PC-3 (cell line): ENCODE data around the gene AGBL5. TPM values are rescaled to one million over a fixed set of nuclear protein-coding genes. Genes with fewer than 3 reads are reported as not detected.

Experiments
- ATAC-seq: fragments of 200-7000 bp; cut with Tn5 transposase; 2 replicates; pipeline ENCODE4 v1.9.1; 2020; ENCODE audit warnings: mild to moderate bottlenecking, moderate library complexity
- BruUV-seq: library from RNA; stranded (reverse); fragments of 400-500 nt; replicated peaks from 2 replicates; lab custom pipeline; 2021; lab: Mats Ljungman, UMichigan
- CTCF ChIA-PET: fragments of 300-600 bp; sonication (Branson Sonifier 250); formaldehyde crosslinking; loops from one replicate; lab custom pipeline; 2022; ENCODE audit warnings: antibody characterized with exemption; lab: Charles Lee
- POLR2A ChIA-PET: fragments of 300-600 bp; sonication (Branson Sonifier 250); formaldehyde crosslinking; loops from one replicate; lab custom pipeline; 2022; ENCODE audit warnings: antibody characterized with exemption; ENCODE audit not compliant: unreplicated experiment; lab: Charles Lee
- DNase-seq: peaks from one replicate; pipeline ENCODE4 v3.0.0-alpha.2; 2015
- H2AFZ ChIP-seq: fragments of 300-600 bp; sonication (generic); 2 replicates; pipeline ENCODE4 v1.6.0; 2016; ENCODE audit warnings: antibody characterized with exemption, low read length
- H3F3A ChIP-seq: fragments of 300-600 bp; sonication (generic); one replicate; pipeline ENCODE4 v1.6.0; 2017; ENCODE audit warnings: antibody characterized with exemption, low read length, control low read depth, mild to moderate bottlenecking; ENCODE audit not compliant: unreplicated experiment
- H3K27ac ChIP-seq: fragments of 300-600 bp; sonication (generic); 2 replicates; pipeline ENCODE4 v1.5.1; 2016; ENCODE audit warnings: mild to moderate bottlenecking, low read length
- H3K27me3 ChIP-seq: fragments of 300-600 bp; sonication (generic); 2 replicates; pipeline ENCODE4 v1.6.1; 2016; ENCODE audit warnings: low read length, mixed read lengths
- H3K36me3 ChIP-seq: fragments of 300-600 bp; sonication (generic); 2 replicates; pipeline ENCODE4 v1.6.1; 2016; ENCODE audit warnings: low read depth, mixed run types, low read length, mixed read lengths
- H3K4me1 ChIP-seq: fragments of 300-600 bp; sonication (generic); 2 replicates; pipeline ENCODE4 v1.5.1; 2016; ENCODE audit warnings: low read length; ENCODE audit not compliant: insufficient read depth
- H3K4me2 ChIP-seq: fragments of 300-600 bp; sonication (generic); 2 replicates; pipeline ENCODE4 v1.6.0; 2016; ENCODE audit warnings: low read length
- H3K4me3 ChIP-seq: fragments of 300-600 bp; sonication (generic); 2 replicates; pipeline ENCODE4 v1.5.1; 2016; ENCODE audit warnings: mild to moderate bottlenecking, low read length, mixed read lengths
- H3K79me2 ChIP-seq: fragments of 300-600 bp; sonication (generic); 2 replicates; pipeline ENCODE4 v1.6.1; 2017; ENCODE audit warnings: low read length, mixed read lengths
- H3K9ac ChIP-seq: fragments of 300-600 bp; sonication (generic); 2 replicates; pipeline ENCODE4 v1.6.0; 2016; ENCODE audit warnings: mild to moderate bottlenecking, low read length
- H3K9me2 ChIP-seq: fragments of 300-600 bp; sonication (generic); replicated peaks from 2 replicates; pipeline ENCODE4 v1.6.1; 2016; ENCODE audit warnings: mixed run types, low read length, mixed read lengths
- H3K9me3 ChIP-seq: fragments of 300-600 bp; sonication (generic); 2 replicates; pipeline ENCODE4 v1.6.1; 2016; ENCODE audit warnings: low read length, mixed read lengths
- H4K20me1 ChIP-seq: fragments of 300-600 bp; sonication (generic); 2 replicates; pipeline ENCODE4 v1.6.1; 2016; ENCODE audit warnings: low read length, mixed read lengths
- EZH2 ChIP-seq: fragments of 300-600 bp; sonication (generic); IDR thresholded peaks from one replicate; pipeline ENCODE4 v1.6.1; 2017; ENCODE audit warnings: antibody characterized with exemption, mild to moderate bottlenecking, low read length; ENCODE audit not compliant: unreplicated experiment
- EZH2phosphoT487 ChIP-seq: fragments of 300-600 bp; sonication (generic); IDR thresholded peaks from 2 replicates; pipeline ENCODE4 v1.6.1; 2018; ENCODE audit warnings: mild to moderate bottlenecking, antibody characterized with exemption, low read length, borderline replicate concordance
- intact Hi-C: fragments of 100-400 bp; cut with micrococcal nuclease; formaldehyde crosslinking; loops from 2 replicates; pipeline ENCODE4 v1.9.0; 2023
- total RNA-seq: library from RNA; depleted of rRNA; stranded (reverse); fragments of >200 nt; gene quantifications from 2 replicates; pipeline ENCODE4 v1.2.3, GENCODE V29; 2014
- TF ChIP-seq, protein P1 (sequence below): fragments of 300-600 bp; sonication (generic); conservative IDR thresholded peaks from 2 replicates; pipeline ENCODE4 v1.5.1; 2017; ENCODE audit warnings: antibody characterized with exemption, low read depth, mild to moderate bottlenecking, low read length

AGBL5 gene
- total RNA-seq, 1 experiment from 2014 or later: 14.1 TPM

DNA sequence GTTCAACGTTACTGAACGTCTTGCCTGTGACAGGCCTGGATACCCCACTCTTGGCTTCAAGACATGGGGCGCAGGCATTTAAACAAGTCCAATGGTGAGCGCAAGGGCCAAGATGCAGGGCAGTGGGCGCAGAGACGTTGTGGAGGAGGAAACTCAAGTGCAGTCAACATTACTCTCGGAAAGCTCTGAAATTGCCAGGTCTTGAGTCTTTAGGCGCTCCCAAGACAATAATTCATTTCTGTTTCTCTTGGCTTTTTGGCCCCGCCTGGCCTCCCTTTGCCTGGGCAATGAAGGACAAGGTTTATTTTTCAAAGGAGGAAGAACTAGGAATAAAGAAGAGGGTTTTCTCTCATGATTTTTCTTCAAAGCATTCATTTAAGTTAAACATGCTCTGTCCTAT, 32.0 kb upstream of the AGBL5 start:
- no peak for TF ChIP-seq EZH2phosphoT487
- TF ChIP-seq EZH2: no peak
- TF ChIP-seq, protein P1, sequence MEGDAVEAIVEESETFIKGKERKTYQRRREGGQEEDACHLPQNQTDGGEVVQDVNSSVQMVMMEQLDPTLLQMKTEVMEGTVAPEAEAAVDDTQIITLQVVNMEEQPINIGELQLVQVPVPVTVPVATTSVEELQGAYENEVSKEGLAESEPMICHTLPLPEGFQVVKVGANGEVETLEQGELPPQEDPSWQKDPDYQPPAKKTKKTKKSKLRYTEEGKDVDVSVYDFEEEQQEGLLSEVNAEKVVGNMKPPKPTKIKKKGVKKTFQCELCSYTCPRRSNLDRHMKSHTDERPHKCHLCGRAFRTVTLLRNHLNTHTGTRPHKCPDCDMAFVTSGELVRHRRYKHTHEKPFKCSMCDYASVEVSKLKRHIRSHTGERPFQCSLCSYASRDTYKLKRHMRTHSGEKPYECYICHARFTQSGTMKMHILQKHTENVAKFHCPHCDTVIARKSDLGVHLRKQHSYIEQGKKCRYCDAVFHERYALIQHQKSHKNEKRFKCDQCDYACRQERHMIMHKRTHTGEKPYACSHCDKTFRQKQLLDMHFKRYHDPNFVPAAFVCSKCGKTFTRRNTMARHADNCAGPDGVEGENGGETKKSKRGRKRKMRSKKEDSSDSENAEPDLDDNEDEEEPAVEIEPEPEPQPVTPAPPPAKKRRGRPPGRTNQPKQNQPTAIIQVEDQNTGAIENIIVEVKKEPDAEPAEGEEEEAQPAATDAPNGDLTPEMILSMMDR: no peak
- no peak overlapping the region for H3K4me3 ChIP-seq
- H4K20me1 ChIP-seq: no peaks in the 10 kb centered on the region
- no TSS peak for BruUV-seq
- H2AFZ ChIP-seq: no peak overlapping the region
- no peaks in the 10 kb centered on the region for H3K9me3 ChIP-seq
- intact Hi-C loops: no loop called here
- peaks cover 49% of the 10 kb centered on the region for H3K4me1 ChIP-seq
- ATAC-seq (no peak), DNase-seq (no peak)
- H3K9ac ChIP-seq: no peak overlapping the region
- H3K27ac ChIP-seq: no peak overlapping the region
- H3K4me2 ChIP-seq: no peak overlapping the region
- H3F3A ChIP-seq: peaks cover 6% of the 10 kb centered on the region
- no peaks in the 10 kb centered on the region for H3K36me3 ChIP-seq
- H3K27me3 ChIP-seq: no peaks in the 10 kb centered on the region
- no peaks in the 10 kb centered on the region for H3K79me2 ChIP-seq
- H3K9me2 ChIP-seq: no peaks in the 10 kb centered on the region
- CTCF ChIA-PET: no interaction called here
- POLR2A ChIA-PET: no interaction called here

DNA sequence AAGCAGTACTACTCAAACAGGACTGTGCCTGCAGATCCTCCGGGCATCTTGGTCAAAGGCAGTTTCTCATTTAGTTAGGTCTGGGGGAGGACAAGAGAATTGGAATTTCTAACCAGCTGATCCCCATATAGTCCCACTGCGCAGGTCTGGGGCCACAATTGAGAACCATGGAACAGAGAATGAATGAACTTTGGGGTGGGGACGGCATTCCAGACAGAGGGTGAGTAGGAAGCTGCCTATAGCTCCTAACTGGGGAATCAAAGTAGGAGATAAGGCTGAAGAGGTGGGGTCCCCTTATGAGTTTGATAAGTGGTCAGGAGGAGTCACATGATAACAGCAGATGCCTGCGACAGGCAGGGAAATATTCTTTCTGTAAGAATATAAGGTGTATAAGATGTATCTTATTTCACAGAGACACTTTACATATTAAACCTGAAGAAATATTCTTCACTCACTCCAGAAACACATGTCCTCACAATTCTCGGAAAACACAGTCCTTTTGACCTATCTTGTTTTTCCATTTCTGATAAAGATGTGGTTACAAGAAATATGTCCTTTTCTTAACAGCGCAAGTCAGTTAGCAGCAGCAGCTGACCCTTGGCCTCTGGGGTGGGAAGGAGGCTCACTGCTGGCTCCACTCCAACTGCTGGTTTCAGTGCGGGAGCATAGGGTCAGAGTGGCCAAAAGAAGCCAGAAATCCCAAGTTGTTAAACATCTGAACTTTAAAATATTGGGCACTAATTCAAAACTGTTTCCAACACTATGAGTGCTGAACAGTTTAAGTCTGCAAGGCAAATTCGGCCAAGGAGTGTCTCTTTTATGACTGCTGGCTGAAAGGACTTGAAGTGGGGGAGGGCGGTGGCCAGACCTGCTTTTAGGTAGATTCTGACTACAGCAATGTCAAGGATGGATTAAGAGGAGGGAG, 31.3 kb upstream of the AGBL5 start:
- Histone ChIP-seq H4K20me1 (no peaks in the 10 kb centered on the region), H3K36me3 (no peaks in the 10 kb centered on the region; the same call in 1 of the 2 replicates), H3K9ac (0 out of 2 replicates have a peak overlapping the region, but pooled peaks have one; percentile 8), H3K27ac (peak overlapping the region; percentile 76), H3K79me2 (no peaks in the 10 kb centered on the region), H2AFZ (no peak overlapping the region), H3K4me3 (no peak overlapping the region), H3K4me2 (peak overlapping the region; percentile 58), H3K4me1 (peaks cover 47% of the 10 kb centered on the region), H3K9me3 (no peaks in the 10 kb centered on the region), H3K27me3 (no peaks in the 10 kb centered on the region), H3K9me2 (no peaks in the 10 kb centered on the region), H3F3A (peaks cover 6% of the 10 kb centered on the region)
- DNase-seq: peak; percentile 46
- ATAC-seq: peak; percentile 18; the same call in 1 of the 2 replicates
- intact Hi-C loops: loop anchor here (2.0 kb wide), 1 partner anchor 31 kb away; the partner anchor contains the start of gene AGBL5
- POLR2A ChIA-PET: no interaction called here
- no peak for TF ChIP-seq EZH2phosphoT487
- TF ChIP-seq, protein P1: no peak
- no peak for TF ChIP-seq EZH2
- BruUV-seq: no TSS peak
- CTCF ChIA-PET: no interaction called here
